SK-N-SH (cell line): ENCODE data around the gene CUL7. TPM values are rescaled to one million over a fixed set of nuclear protein-coding genes. Genes with fewer than 3 reads are reported as not detected.

Source experiments
- CTCF ChIA-PET: fragments of 300-600, 350-600 bp; formaldehyde crosslinking; extraction: SDS; loops from one replicate; lab custom pipeline; 2021; lab: Yijun Ruan, JAX
- POLR2A ChIA-PET: fragments of 350-600 bp; sonication (Branson Sonifier 250); formaldehyde crosslinking; extraction: SDS; loops from one replicate; lab custom pipeline; 2020; ENCODE audit warnings: antibody characterized with exemption, inconsistent platforms; lab: Yijun Ruan, JAX
- DNase-seq: peaks from one replicate; pipeline ENCODE4 v3.0.0; 2012
- H2AFZ ChIP-seq: fragments of 200-600 bp; sonication (generic); 2 replicates; pipeline ENCODE4 v1.8.1; 2016; ENCODE audit warnings: antibody characterized with exemption, mild to moderate bottlenecking, low read depth
- H3F3A ChIP-seq: fragments of 200-600 bp; sonication (generic); replicated peaks from 2 replicates; pipeline ENCODE3; 2016; ENCODE audit warnings: antibody characterized with exemption, mild to moderate bottlenecking; ENCODE audit not compliant: insufficient read depth
- H3K27ac ChIP-seq, 2 experiments: fragments of 200-500 bp in 1 of 2; fragments of 200-600 bp in 1 of 2; sonication (Bioruptor generic) in 1 of 2; sonication (generic), shearing (Covaris generic) in 1 of 2; 2 replicates each; pipeline versions ENCODE4 v1.5.1 to v1.6.1; 2014 to 2016; ENCODE audit warnings: low read depth in 2 of 2, inconsistent platforms in 1 of 2, low read length in 1 of 2, mild to moderate bottlenecking in 1 of 2, mixed read lengths in 1 of 2
- H3K27me3 ChIP-seq: fragments of 200-600 bp; sonication (generic), shearing (Covaris generic); 2 replicates; pipeline ENCODE4 v1.6.1; 2016; ENCODE audit warnings: mixed run types; ENCODE audit not compliant: insufficient read depth
- H3K36me3 ChIP-seq, 2 experiments: fragments of 200-500 bp in 1 of 2; fragments of 200-600 bp in 1 of 2; sonication (Bioruptor generic) in 1 of 2; sonication (generic) in 1 of 2; replicated peaks in 1 of 2; 2 replicates each; pipeline versions ENCODE3 to v1.5.1; 2014 to 2016; ENCODE audit warnings: low read length in 1 of 2, mild to moderate bottlenecking in 1 of 2; ENCODE audit not compliant: insufficient read depth in 2 of 2, control insufficient read depth in 1 of 2
- H3K4me1 ChIP-seq, 2 experiments: fragments of 200-500 bp in 1 of 2; fragments of 200-600 bp in 1 of 2; sonication (Bioruptor generic) in 1 of 2; sonication (generic), shearing (Covaris generic) in 1 of 2; 2 replicates each; pipeline versions ENCODE4 v1.5.1 to v1.6.1; 2014 to 2016; ENCODE audit warnings: low read depth in 1 of 2, low read length in 1 of 2, mixed run types in 1 of 2; ENCODE audit not compliant: insufficient read depth in 2 of 2, control insufficient read depth in 1 of 2
- H3K4me2 ChIP-seq: fragments of 200-600 bp; sonication (generic), shearing (Covaris generic); 2 replicates; pipeline ENCODE4 v1.6.1; 2017; ENCODE audit warnings: mixed run types
- H3K4me3 ChIP-seq, 2 experiments: fragments of 200-500 bp in 1 of 2; fragments of 200-600 bp in 1 of 2; sonication (Bioruptor generic) in 1 of 2; sonication (generic), shearing (Covaris generic) in 1 of 2; 2 replicates each; pipeline versions ENCODE4 v1.5.1 to v1.8.1; 2014 to 2016; ENCODE audit warnings: low read depth in 2 of 2, inconsistent platforms in 1 of 2, low read length in 1 of 2, mild to moderate bottlenecking in 1 of 2, mixed read lengths in 1 of 2, moderate library complexity in 1 of 2
- H3K79me2 ChIP-seq: fragments of 200-600 bp; sonication (generic); 2 replicates; pipeline ENCODE4 v1.8.1; 2017; ENCODE audit warnings: mild to moderate bottlenecking; ENCODE audit not compliant: insufficient read depth
- H3K9ac ChIP-seq: fragments of 200-600 bp; sonication (generic); 2 replicates; pipeline ENCODE4 v1.6.1; 2017; ENCODE audit warnings: mixed run types
- H3K9me2 ChIP-seq: fragments of 200-600 bp; sonication (generic); 2 replicates; pipeline ENCODE4 v1.6.1; 2017; ENCODE audit warnings: mixed run types
- H3K9me3 ChIP-seq: fragments of 200-600 bp; sonication (generic); 2 replicates; pipeline ENCODE4 v1.6.1; 2017; ENCODE audit warnings: mixed run types, mild to moderate bottlenecking, moderate library complexity
- H4K20me1 ChIP-seq: fragments of 200-600 bp; sonication (generic); 2 replicates; pipeline ENCODE4 v1.6.1; 2017; ENCODE audit warnings: mild to moderate bottlenecking, mixed run types; ENCODE audit not compliant: insufficient read depth
- CHD2 ChIP-seq: fragments of 150-350 bp; IDR thresholded peaks from 2 replicates; pipeline ENCODE4 v1.6.1; 2018; ENCODE audit warnings: low read length; ENCODE audit not compliant: partially characterized antibody
- CTCF ChIP-seq: fragments of 200-600 bp; sonication (generic); IDR thresholded peaks from 2 replicates; pipeline ENCODE4 v1.6.1; 2017; ENCODE audit warnings: antibody characterized with exemption, mild to moderate bottlenecking, moderate library complexity
- ELF1 ChIP-seq: IDR thresholded peaks from 2 replicates; pipeline ENCODE4 v1.4.0; 2012
- FOSL2 ChIP-seq: IDR thresholded peaks from 2 replicates; pipeline ENCODE4 v1.4.0; 2012; ENCODE audit warnings: low read depth, mild to moderate bottlenecking, moderate library complexity, borderline replicate concordance
- FOXJ3 ChIP-seq: sonication (generic); formaldehyde crosslinking; IDR thresholded peaks from 2 replicates; pipeline ENCODE4 v1.5.1; 2020; ENCODE audit warnings: mild to moderate bottlenecking, missing genetic modification reagents
- FOXM1 ChIP-seq: IDR thresholded peaks from 2 replicates; pipeline ENCODE4 v1.4.0; 2012; ENCODE audit warnings: low read depth, mild to moderate bottlenecking
- NFIC ChIP-seq: IDR thresholded peaks from 2 replicates; pipeline ENCODE4 v1.4.0; 2012; ENCODE audit warnings: borderline replicate concordance
- RAD21 ChIP-seq: IDR thresholded peaks from 2 replicates; pipeline ENCODE4 v1.6.1; 2012; ENCODE audit warnings: mild to moderate bottlenecking, low read length
- TEAD4 ChIP-seq: IDR thresholded peaks from 2 replicates; pipeline ENCODE4 v1.4.0; 2012; ENCODE audit warnings: mild to moderate bottlenecking, borderline replicate concordance; ENCODE audit not compliant: insufficient read depth
- WGBS: methylation state at CpG from one replicate; pipeline ENCODE4 v1.1.6; 2017; ENCODE audit warnings: low lambda C conversion rate; 5-methylcytosine and 5-hydroxymethylcytosine counted together
- polyA plus RNA-seq, 3 experiments: library from polyadenylated mRNA; depleted of rRNA; stranded (reverse); fragments of >200 nt; gene quantifications; 2 replicates each; pipeline ENCODE4 v1.2.3, GENCODE V29; 2012
- TF ChIP-seq, protein P1 (sequence below): IDR thresholded peaks from 2 replicates; pipeline ENCODE4 v1.4.0; 2012; ENCODE audit warnings: low read depth, borderline replicate concordance

The CUL7 gene
- polyA plus RNA-seq, 1 of the 3 experiments (the other 2 are of a cell fraction), result 46.9 TPM

DNA sequence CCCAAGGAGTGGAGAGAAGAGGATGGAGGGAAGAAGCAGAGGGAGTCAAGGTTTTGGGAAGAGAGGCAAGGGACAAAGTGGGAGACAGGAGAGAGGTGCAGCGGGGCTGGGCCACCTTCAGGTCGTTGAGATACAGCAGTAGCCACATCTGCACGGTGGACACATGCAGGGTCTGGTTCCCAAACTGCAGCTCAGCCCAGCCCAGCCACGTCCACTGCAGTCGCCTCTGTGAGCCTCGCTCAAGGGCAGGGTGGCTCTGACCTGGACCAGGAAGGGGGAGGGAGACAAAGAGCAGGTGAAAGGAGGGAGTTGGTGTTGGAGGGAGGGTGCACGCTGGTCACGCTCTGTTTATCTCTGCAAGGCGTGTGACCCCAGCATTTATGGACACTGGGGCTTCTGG, 14.9 kb downstream of the CUL7 start:
- Histone ChIP-seq H3K9ac (no peak overlapping the region), H3K9me3 (no peaks in the 10 kb centered on the region), H3K4me1 (no peaks in the 10 kb centered on the region), H4K20me1 (no peaks in the 10 kb centered on the region), H2AFZ (no peak overlapping the region), H3K4me3 (no peak overlapping the region), H3K79me2 (no peaks in the 10 kb centered on the region), H3F3A (peaks cover 6% of the 10 kb centered on the region), H3K9me2 (no peaks in the 10 kb centered on the region), H3K4me2 (no peak overlapping the region), H3K27me3 (no peaks in the 10 kb centered on the region), H3K36me3 (peaks cover 24 to 62% of the 10 kb centered on the region in 2 experiments), H3K27ac (no peak overlapping the region)
- no peak for DNase-seq
- ChIA-PET CTCF (no interaction called here), POLR2A (interaction anchor here (1.3 kb wide), 1 partner anchor 15 kb away, joined by 4 read pairs; the partner anchor contains the start of gene CUL7)
- 94% methylated on average over 7 of the region's 9 CpGs for WGBS
- TF ChIP-seq CTCF, result no peak
- no peak for TF ChIP-seq FOXM1
- TF ChIP-seq RAD21, result no peak
- TF ChIP-seq, protein P1, sequence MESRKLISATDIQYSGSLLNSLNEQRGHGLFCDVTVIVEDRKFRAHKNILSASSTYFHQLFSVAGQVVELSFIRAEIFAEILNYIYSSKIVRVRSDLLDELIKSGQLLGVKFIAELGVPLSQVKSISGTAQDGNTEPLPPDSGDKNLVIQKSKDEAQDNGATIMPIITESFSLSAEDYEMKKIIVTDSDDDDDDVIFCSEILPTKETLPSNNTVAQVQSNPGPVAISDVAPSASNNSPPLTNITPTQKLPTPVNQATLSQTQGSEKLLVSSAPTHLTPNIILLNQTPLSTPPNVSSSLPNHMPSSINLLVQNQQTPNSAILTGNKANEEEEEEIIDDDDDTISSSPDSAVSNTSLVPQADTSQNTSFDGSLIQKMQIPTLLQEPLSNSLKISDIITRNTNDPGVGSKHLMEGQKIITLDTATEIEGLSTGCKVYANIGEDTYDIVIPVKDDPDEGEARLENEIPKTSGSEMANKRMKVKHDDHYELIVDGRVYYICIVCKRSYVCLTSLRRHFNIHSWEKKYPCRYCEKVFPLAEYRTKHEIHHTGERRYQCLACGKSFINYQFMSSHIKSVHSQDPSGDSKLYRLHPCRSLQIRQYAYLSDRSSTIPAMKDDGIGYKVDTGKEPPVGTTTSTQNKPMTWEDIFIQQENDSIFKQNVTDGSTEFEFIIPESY, result no peak
- TF ChIP-seq TEAD4, result no peak

- Histone ChIP-seq H3F3A (peaks cover 14% of the 10 kb centered on the region), H3K9ac (no peak overlapping the region), H3K27ac (no peak overlapping the region), H3K27me3 (no peaks in the 10 kb centered on the region), H3K79me2 (no peaks in the 10 kb centered on the region), H2AFZ (no peak overlapping the region), H3K4me1 (no peaks in the 10 kb centered on the region), H3K36me3 (peaks cover 19 to 53% of the 10 kb centered on the region in 2 experiments), H4K20me1 (no peaks in the 10 kb centered on the region), H3K9me2 (no peaks in the 10 kb centered on the region), H3K4me2 (no peak overlapping the region), H3K9me3 (no peaks in the 10 kb centered on the region), H3K4me3 (no peak overlapping the region)
- POLR2A ChIA-PET, result interaction anchor here (1.3 kb wide), 1 partner anchor 16 kb away, joined by 4 read pairs; the partner anchor contains the start of gene CUL7
- DNase-seq, result no peak
- CTCF ChIA-PET, result interaction anchor here (0.9 kb wide), 1 partner anchor 106 kb away, joined by 3 read pairs; no protein-coding TSS in a partner anchor
- TF ChIP-seq CHD2 (no peak), NFIC (no peak), ELF1 (no peak), FOXJ3 (CRISPR knock-in tag) (no peak), FOSL2 (no peak)
- WGBS, result 88% methylated on average over 7 of the region's 9 CpGs
Measured at GRCh38 chr6:43037706-43038105, 15.9 kb downstream of the CUL7 start.
